Body of pancreas (tissue), 4 donors: Measurements from ENCODE around the gene C1orf198. TPM values are rescaled to one million over a fixed set of nuclear protein-coding genes. Genes with fewer than 3 reads are reported as not detected.

ENCODE experiments used
- ATAC-seq: fragments of 150-250 bp; one replicate; pipeline ENCODE4 v1.9.1; 2016
- DNase-seq, 4 donors: peaks; one replicate each; pipeline ENCODE4 v3.0.0-alpha.2; 2019
- H3K27ac ChIP-seq, 4 donors: fragments of 200-600 bp; sonication (generic); 1 replicate in 3 of 4; 2 replicates in 1 of 4; pipeline versions ENCODE4 v1.5.1 to v1.6.1; 2016 to 2019; ENCODE audit warnings: mild to moderate bottlenecking in 1 of 4, mixed read lengths in 1 of 4, moderate library complexity in 1 of 4
- H3K27me3 ChIP-seq, 2 donors: fragments of 200-600 bp; sonication (generic); one replicate each; pipeline ENCODE4 v1.6.0; 2016; ENCODE audit warnings: mild to moderate bottlenecking in 1 of 2
- H3K36me3 ChIP-seq, 2 donors: fragments of 200-600 bp; sonication (generic); replicated peaks in 1 of 2; 2 replicates each; pipeline ENCODE4 v1.5.1; 2016; ENCODE audit warnings: low read depth in 2 of 2; ENCODE audit not compliant: insufficient read depth in 1 of 2
- H3K4me1 ChIP-seq: fragments of 200-600 bp; sonication (generic); one replicate; pipeline ENCODE4 v1.6.0; 2016
- H3K4me3 ChIP-seq, 2 donors: fragments of 200-600 bp; sonication (generic); 1 replicate in 1 of 2; 2 replicates in 1 of 2; pipeline ENCODE4 v1.5.1; 2016 to 2019
- H3K9me3 ChIP-seq, 3 donors: fragments of 200-600 bp; sonication (generic); 1 replicate in 2 of 3; 2 replicates in 1 of 3; pipeline ENCODE4 v1.5.1; 2016
- POLR2A ChIP-seq, 3 donors: fragments of 450-650 bp; IDR thresholded peaks; one replicate each; pipeline ENCODE4 v1.6.1; 2016; ENCODE audit warnings: antibody characterized with exemption in 3 of 3, mild to moderate bottlenecking in 2 of 3
- WGBS, 2 donors: methylation state at CpG; one replicate each; pipeline ENCODE4 v1.1.5; 2017; 5-methylcytosine and 5-hydroxymethylcytosine counted together
- intact Hi-C: fragments of 100-400 bp; cut with DNase I; formaldehyde crosslinking; loops from one replicate; pipeline ENCODE4 v1.15.1; 2023
- total RNA-seq, 2 donors: library from RNA; depleted of rRNA; stranded (reverse); fragments of >200 nt; gene quantifications; one replicate each; pipeline ENCODE4 v1.1.0, GENCODE V29; 2016
- TF ChIP-seq, protein P1 (sequence below), 7 experiments: fragments of 450-650 bp in 4 of 7; fragments of 200-600 bp in 3 of 7; sonication (generic) in 3 of 7; IDR thresholded peaks; one replicate each; pipeline ENCODE4 v1.5.1; 2016 to 2019; ENCODE audit warnings: antibody characterized with exemption in 7 of 7

C1orf198 gene
- total RNA-seq, 2 donors from 2014 or later = 29.0 to 66.7 TPM

GRCh38 chr1:230913496-230913895 lies 45.2 kb upstream of the C1orf198 start:
- H3K9me3 ChIP-seq = no peaks in the 10 kb centered on the region
- 79 to 95% methylated on average over 2 of the region's 2 CpGs for WGBS, 2 donors
- no peak overlapping the region for H3K27ac ChIP-seq
- DNase-seq = no peak
- H3K4me1 ChIP-seq = no peaks in the 10 kb centered on the region
- peaks cover 0 to 11% of the 10 kb centered on the region in 2 donors for H3K36me3 ChIP-seq
- ATAC-seq = no peak
- H3K27me3 ChIP-seq = no peaks in the 10 kb centered on the region
- TF ChIP-seq, protein P1, sequence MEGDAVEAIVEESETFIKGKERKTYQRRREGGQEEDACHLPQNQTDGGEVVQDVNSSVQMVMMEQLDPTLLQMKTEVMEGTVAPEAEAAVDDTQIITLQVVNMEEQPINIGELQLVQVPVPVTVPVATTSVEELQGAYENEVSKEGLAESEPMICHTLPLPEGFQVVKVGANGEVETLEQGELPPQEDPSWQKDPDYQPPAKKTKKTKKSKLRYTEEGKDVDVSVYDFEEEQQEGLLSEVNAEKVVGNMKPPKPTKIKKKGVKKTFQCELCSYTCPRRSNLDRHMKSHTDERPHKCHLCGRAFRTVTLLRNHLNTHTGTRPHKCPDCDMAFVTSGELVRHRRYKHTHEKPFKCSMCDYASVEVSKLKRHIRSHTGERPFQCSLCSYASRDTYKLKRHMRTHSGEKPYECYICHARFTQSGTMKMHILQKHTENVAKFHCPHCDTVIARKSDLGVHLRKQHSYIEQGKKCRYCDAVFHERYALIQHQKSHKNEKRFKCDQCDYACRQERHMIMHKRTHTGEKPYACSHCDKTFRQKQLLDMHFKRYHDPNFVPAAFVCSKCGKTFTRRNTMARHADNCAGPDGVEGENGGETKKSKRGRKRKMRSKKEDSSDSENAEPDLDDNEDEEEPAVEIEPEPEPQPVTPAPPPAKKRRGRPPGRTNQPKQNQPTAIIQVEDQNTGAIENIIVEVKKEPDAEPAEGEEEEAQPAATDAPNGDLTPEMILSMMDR (IDR thresholded peaks at IDR 0.05) = no peak
- TF ChIP-seq POLR2A (IDR thresholded peaks at IDR 0.05) = no peak
- H3K4me3 ChIP-seq = no peak overlapping the region
- intact Hi-C loops = loop anchor here (10.0 kb wide), 1 partner anchor 301 kb away; no protein-coding TSS in a partner anchor

DNA sequence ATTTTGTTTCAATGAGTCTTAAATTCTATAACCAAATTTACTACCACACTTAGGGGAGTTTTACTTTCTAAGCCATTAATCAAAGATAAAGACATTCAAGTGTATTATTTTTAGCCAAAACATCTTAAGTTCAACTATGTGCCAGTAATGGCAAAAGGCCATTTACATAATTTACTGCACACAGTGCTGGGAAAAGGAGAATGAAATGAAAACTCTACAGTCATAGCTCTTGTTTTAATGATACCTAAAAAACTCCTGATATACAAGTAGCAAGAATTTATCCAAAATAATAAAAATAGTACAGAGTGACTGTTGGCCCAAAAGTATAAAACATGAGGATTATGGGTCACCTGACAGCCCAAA lies 42.4 kb upstream of the C1orf198 start:
- DNase-seq (no peak), ATAC-seq (no peak)
- Histone ChIP-seq H3K27ac (no peak overlapping the region), H3K4me1 (no peaks in the 10 kb centered on the region), H3K27me3 (no peaks in the 10 kb centered on the region), H3K36me3 (peaks cover 0 to 13% of the 10 kb centered on the region in 2 donors), H3K9me3 (no peaks in the 10 kb centered on the region), H3K4me3 (no peak overlapping the region)
- intact Hi-C loops = loop anchor here (10.0 kb wide), 1 partner anchor 304 kb away; no protein-coding TSS in a partner anchor
- TF ChIP-seq POLR2A (IDR thresholded peaks at IDR 0.05) = no peak

- no peak for ATAC-seq
- WGBS, 2 donors = 83 to 91% methylated on average over 13 of the region's 13 CpGs
- H3K4me3 ChIP-seq = no peak overlapping the region
- no peak for TF ChIP-seq POLR2A (IDR thresholded peaks at IDR 0.05)
- TF ChIP-seq, protein P1 (IDR thresholded peaks at IDR 0.05) = no peak
- no peaks in the 10 kb centered on the region for H3K9me3 ChIP-seq
- no peak overlapping the region for H3K27ac ChIP-seq
- no peaks in the 10 kb centered on the region for H3K27me3 ChIP-seq
- intact Hi-C loops = loop anchor here (10.0 kb wide), 1 partner anchor 305 kb away; no protein-coding TSS in a partner anchor
- H3K4me1 ChIP-seq = no peaks in the 10 kb centered on the region
- no peak for DNase-seq
- H3K36me3 ChIP-seq = peaks cover 0 to 13% of the 10 kb centered on the region in 2 donors
Observed at GRCh38 chr1:230909974-230910754, 41.8 kb upstream of the C1orf198 start.

- ATAC-seq (no peak), DNase-seq (no peak)
- Histone ChIP-seq H3K4me3 (no peak overlapping the region), H3K27ac (no peak overlapping the region), H3K36me3 (peaks cover 0 to 13% of the 10 kb centered on the region in 2 donors), H3K9me3 (no peaks in the 10 kb centered on the region), H3K27me3 (no peaks in the 10 kb centered on the region), H3K4me1 (no peaks in the 10 kb centered on the region)
- WGBS, 2 donors = 89 to 93% methylated on average over 4 of the region's 4 CpGs
- no peak for TF ChIP-seq POLR2A (IDR thresholded peaks at IDR 0.05)
- TF ChIP-seq, protein P1 (IDR thresholded peaks at IDR 0.05) = no peak
- intact Hi-C loops = no loop called here
Observed at GRCh38 chr1:230907472-230908205, 39.3 kb upstream of the C1orf198 start.

- no peak for ATAC-seq
- TF ChIP-seq, protein P1 (IDR thresholded peaks at IDR 0.05) = no peak
- TF ChIP-seq POLR2A (IDR thresholded peaks at IDR 0.05) = no peak
- WGBS, 2 donors = 76 to 85% methylated on average over 2 of the region's 2 CpGs
- H3K4me3 ChIP-seq = no peak overlapping the region
- intact Hi-C loops = no loop called here
- H3K9me3 ChIP-seq = no peaks in the 10 kb centered on the region
- peaks cover 7% of the 10 kb centered on the region for H3K4me1 ChIP-seq
- no peak for DNase-seq
- peaks cover 0 to 13% of the 10 kb centered on the region in 2 donors for H3K36me3 ChIP-seq
- no peaks in the 10 kb centered on the region for H3K27me3 ChIP-seq
- H3K27ac ChIP-seq = no peak overlapping the region
Observed at GRCh38 chr1:230906226-230906625, 37.9 kb upstream of the C1orf198 start.
